Myometrial cell (primary cell): ENCODE data around the gene TCERG1L. TPM values are rescaled to one million over a fixed set of nuclear protein-coding genes. Genes with fewer than 3 reads are reported as not detected.

Experiments
- total RNA-seq: library from RNA; depleted of rRNA; stranded (reverse); fragments of >200 nt; gene quantifications from 2 replicates; pipeline ENCODE4 v1.2.3, GENCODE V29; 2015

Gene TCERG1L, protein sequence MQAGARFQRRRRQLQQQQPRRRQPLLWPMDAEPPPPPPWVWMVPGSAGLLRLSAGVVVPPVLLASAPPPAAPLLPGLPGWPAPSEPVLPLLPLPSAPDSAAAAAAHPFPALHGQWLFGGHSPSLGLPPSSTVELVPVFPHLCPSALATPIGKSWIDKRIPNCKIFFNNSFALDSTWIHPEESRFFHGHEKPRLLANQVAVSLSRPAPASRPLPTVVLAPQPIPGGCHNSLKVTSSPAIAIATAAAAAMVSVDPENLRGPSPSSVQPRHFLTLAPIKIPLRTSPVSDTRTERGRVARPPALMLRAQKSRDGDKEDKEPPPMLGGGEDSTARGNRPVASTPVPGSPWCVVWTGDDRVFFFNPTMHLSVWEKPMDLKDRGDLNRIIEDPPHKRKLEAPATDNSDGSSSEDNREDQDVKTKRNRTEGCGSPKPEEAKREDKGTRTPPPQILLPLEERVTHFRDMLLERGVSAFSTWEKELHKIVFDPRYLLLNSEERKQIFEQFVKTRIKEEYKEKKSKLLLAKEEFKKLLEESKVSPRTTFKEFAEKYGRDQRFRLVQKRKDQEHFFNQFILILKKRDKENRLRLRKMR
- not detected in 2 replicates for total RNA-seq

DNA sequence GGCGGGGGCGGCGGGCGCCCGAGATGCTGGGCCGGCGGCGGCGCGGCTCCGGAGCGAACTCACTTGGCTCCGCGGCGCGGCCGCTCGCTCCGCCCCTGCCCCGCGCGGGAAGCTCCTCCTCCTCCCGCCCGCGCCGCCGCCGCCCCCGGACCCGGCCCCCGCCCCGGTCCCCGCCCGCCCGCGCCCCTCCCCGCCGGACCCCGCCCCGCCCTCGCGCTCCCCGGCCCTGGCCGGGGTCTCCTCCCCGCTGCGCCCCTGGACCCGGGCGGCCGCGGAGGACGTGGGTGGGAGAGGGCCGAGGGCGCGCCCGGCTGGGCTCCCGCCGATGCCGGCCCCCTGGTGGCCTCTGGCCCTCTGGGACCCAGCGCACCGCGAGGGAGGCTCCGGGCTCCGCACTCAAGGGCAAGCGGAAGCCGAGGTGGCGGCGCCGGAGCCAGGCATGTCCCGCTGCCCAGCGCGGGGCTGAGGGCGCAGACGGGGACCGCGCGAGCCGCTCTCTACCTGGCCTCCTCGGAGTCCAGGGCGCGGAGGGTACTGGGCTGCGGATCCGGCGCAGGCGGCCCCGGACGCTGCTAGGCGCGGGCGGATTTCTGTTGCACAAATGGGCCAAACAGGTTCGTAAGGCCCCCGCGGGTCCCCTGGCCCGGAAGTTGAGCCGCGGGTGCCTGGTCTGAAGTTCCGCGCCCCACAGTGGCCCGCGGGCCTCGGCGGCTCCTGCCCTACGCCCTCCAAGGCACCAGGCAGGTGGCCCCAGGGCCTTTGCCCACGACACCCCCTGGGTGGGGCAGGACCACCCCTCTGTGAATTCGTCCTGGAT is at the start of gene TCERG1L:
TSS of gene TCERG1L (minus strand) at position 61 of the 817 bp plus-strand sequence. CDS start 86 bp downstream, outside the sequence.

